HG03039 (cell line): ENCODE results near the gene TGFBR1.

Experiments used
- ATAC-seq: cut with Tn5 transposase; IDR thresholded peaks from one replicate; pipeline ENCODE4 v1.9.1; 2021; ENCODE audit warnings: mild to moderate bottlenecking, moderate library complexity; ENCODE audit not compliant: unreplicated experiment

Gene TGFBR1

GRCh38 chr9:99104459-99105151, at the start of gene TGFBR1:
Gene TGFBR1 (plus strand): TSS chr9:99105113. CDS start chr9:99105206, 93 bp downstream.
- ATAC-seq: peak; percentile 88

GRCh38 chr9:99055384-99055783, 49.5 kb upstream of the TGFBR1 start:
- ATAC-seq: no peak

GRCh38 chr9:99056186-99056585, 48.7 kb upstream of the TGFBR1 start:
- no peak for ATAC-seq

- ATAC-seq: no peak
These were observed 47.8 kb upstream of the TGFBR1 start for GRCh38 chr9:99056886-99057664.

GRCh38 chr9:99057665-99058625, 47.0 kb upstream of the TGFBR1 start:
- ATAC-seq: no peak

- ATAC-seq: peak; percentile 44
These were observed 45.7 kb upstream of the TGFBR1 start for GRCh38 chr9:99058964-99059921.

GRCh38 chr9:99060621-99061020, 44.3 kb upstream of the TGFBR1 start:
- no peak for ATAC-seq

GRCh38 chr9:99062549-99062948, 42.4 kb upstream of the TGFBR1 start:
- ATAC-seq: no peak

GRCh38 chr9:99063522-99063921, 41.4 kb upstream of the TGFBR1 start:
- no peak for ATAC-seq

- no peak for ATAC-seq
These were observed 38.3 kb upstream of the TGFBR1 start for GRCh38 chr9:99066571-99066970.

- no peak for ATAC-seq
These were observed 35.8 kb upstream of the TGFBR1 start for GRCh38 chr9:99069075-99069474.

GRCh38 chr9:99069546-99069945, 35.4 kb upstream of the TGFBR1 start:
- no peak for ATAC-seq

GRCh38 chr9:99070681-99071080, 34.2 kb upstream of the TGFBR1 start:
- no peak for ATAC-seq

- ATAC-seq: no peak
These were observed 33.4 kb upstream of the TGFBR1 start for GRCh38 chr9:99071313-99072039.

GRCh38 chr9:99072040-99072394, 32.9 kb upstream of the TGFBR1 start:
- no peak for ATAC-seq

- ATAC-seq: no peak
These were observed 31.6 kb upstream of the TGFBR1 start for GRCh38 chr9:99073347-99073746.

- no peak for ATAC-seq
These were observed 30.7 kb upstream of the TGFBR1 start for GRCh38 chr9:99073985-99074901.

GRCh38 chr9:99074902-99075245, 30.0 kb upstream of the TGFBR1 start:
- no peak for ATAC-seq
